NCI-H187 (cell line): ENCODE results near the gene TXLNB.

Experiments used
- DNase-seq, 2 experiments: peaks; one replicate each; lab custom pipeline; 2025; lab: John Stamatoyannopoulos, UW

The TXLNB gene

DNA sequence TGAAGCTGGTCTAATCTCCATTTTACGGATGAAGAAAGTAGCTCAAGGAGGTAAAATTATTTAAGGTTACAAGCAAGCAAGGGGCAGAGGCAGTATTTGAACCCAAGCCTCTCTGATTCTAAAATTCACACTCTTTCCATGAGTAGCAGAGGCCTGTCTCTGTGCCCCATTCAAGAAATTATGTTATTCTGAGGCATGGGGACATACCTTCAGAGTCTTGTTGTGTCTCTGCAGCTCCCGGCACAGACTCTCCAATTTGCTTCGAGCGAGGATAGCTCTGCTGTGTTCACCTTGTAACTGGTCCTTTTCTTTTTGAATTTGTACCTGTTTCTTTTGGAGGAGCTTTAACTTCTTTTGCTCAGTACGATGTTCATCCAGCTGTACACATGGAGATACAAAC is 21.5 kb downstream of the TXLNB start:
- no peak for DNase-seq

DNA sequence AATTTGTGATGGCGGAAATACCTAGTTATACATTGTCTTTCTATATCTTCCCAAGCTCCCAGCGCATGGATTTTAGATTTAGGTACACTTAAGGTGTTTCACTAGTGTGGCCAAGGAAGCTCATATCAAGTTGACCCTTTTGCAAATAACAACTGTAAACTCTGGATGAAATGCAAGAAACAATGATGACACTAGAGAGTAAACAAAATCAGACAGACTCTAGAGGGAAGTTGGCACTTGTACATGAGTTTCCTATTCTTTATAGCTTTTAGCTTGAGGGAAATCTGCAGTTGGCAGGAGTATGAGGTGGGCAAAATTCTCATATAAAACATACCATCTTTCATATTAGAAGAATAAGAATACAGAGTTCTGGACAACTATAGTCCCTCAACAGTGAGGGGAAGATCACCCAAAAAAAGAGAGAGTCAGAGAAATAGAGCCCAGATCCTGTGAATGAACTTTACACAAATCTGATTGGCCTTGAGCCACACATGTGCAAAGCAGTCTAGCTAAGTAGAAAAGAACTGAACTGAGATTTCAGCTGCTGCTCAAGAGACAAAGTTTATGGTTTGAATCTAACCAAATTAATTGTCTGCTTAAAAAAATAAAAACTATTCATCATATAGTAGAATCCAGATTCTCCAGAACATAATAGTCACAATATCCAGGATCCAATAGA is 26.1 kb downstream of the TXLNB start:
- DNase-seq = no peak

DNA sequence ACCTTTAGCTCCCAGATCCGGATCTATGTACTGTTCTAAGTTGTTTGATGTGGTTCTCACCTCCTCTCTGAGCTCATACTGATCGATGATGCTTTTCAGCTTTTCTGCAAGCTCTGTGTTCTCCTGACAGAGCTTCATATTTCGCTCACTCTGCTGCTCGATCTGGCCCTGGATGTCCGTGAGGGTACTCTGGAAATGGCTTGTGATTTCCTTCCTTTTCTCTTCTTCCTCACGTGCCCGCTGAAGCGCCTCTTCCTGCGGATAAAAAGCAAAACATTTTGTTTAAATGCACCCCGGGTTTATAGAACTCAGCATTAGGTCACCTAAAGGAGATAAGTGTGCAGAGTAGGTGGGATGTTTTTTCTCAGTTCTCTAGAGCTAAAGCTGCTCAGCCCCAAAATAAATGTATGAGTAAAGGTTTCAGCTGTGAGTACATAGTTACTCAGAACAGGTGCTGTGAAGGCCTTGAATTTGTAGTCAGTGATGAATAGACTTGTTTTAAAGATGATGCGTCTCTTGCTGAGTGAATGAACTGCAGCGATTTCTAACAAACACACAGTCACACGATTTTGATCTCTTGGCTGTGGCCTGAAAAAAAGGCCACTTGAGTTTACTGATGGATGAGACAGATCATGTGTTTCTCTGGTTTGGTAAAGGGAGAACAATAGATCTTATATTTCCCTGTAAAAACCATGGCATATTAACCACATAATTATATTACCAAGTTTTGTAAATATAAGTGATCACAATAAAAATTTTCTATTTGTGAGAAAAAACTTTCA is 29.1 kb downstream of the TXLNB start:
- no peak for DNase-seq

DNA sequence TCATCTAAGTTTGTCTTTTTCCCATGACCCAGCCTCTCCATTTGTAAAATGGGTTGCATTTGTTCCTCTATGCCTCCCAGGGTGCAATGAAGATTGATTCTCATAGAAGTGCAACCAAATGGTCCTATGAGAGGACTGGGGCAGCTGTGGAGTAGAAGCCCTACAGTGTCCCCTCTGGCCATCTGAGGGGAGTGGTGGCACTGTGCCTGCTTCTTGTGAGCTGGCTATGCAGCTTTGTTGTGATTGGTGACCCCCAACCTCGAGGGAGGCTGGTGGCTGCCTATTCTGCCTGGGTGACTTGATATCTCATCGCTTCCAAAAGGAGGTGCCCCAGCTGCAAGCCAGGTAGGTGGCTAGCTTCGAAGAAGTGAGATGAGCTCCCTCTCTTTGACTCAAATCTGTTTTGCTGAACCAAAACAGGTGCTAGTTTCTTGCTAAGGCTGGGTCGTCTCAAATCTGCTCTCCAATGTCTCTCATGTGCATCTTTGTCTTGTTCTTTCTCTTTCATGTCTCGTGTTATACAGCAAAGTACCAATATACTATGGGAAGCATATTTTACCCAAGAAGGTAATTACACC is 33.9 kb downstream of the TXLNB start:
- no peak for DNase-seq

DNA sequence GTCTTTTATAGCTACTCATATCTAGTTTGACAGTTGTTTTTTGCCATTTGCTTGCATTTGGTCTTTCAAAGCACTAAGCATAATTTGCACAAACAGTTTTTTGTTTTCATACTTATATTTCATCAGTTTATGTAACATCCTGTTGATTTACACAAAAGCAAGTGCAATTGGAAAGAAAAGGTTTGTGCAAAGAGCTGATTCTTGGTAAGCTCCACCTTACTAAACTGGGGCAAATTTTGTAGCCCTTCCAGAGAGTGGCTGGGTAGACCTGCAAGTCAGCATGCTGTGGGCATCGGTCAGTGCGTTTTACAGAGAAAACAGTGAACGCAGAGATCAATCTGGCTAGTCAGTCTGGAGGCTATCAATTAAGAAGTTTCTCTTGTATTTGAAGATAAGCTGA is 34.5 kb downstream of the TXLNB start:
- no peak for DNase-seq

DNA sequence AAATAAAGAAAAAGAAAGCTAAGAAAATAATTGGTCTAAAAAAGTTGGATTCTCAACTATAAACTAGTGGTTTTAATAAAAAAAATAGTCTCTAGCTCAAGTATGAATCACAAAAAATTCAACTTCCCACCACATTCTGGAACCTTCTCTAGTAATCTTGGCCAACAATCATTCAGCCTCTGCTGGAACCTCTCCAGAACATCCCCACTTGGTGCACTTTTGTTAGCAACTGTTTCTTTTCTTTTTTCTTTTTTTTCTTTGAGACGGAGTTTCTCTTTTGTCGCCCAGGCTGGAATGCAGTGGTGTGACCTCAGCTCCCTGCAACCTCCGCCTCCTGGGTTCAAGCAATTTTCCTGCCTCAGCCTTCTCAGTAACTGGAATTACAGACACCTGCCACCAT is 35.7 kb downstream of the TXLNB start:
- DNase-seq = no peak

DNA sequence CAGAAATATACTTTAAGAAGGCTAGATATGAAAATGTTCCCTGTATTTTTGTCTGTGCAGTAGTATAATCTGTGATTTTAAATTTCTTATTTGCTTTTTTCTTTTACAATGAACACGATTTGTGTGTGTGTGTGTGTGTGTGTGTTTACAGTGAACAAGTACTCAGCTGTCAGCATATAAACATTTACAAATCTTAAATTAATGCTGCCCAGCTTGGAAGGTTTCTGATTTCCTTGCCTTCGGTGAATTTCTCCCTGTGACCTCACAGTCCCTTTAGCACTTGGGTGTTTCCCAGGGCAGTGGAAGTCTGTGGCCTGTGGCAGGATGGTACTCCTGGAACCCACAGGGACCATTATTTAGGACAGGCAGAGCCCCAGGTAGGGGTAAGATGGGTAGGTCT is 37.6 kb downstream of the TXLNB start:
- no peak for DNase-seq

DNA sequence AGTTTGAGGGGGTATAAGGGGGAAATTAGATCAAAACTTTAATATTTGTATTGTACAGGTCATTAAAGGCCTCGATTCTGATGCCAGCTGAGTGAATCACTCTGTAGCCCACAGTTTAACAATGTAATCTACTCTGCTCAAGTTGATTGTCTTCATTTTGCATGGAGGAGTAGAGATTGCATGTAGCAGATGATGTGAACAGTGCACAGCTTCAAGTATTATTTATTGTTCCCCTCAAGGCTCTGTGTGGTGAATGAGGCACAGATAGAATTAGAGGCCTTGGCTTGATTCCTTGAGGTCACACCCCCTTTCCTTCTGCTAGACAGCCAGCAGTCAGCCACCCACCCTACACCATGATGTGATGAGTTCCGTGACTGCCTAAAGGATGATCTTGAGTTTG is 38.1 kb downstream of the TXLNB start:
- DNase-seq = no peak

DNA sequence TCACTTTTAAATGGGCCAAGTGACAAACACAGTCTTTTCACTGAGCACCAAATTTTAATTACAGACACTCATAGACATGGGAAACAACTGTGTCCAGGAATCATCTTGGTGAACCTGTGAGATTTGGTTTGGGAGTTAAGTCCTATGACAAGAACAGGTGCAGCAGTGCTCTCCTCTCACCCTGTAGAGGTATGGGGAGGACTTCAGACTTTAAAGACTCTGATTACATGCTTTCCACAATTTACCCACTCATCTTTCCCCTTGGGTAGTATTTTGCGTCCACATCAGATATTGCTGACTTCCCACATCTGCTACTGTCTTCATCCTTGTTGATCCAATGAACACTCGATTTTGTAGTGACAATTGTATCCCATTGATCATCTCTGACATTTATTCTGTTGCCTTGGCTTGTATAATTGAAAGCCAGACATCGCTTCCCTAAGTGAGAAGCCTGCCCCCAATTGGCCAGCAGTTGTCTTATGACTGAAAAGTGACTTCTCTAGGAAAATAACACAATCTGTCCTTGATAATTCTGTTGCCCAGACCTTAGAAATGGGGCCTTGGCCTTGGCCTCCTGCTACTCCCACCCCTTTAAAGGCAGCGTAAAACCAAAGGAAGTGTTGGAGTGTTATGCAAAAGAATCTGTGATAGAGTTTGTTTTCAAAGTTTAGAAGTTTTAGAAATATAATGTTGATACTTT is 40.0 kb downstream of the TXLNB start:
- DNase-seq = no peak

DNA sequence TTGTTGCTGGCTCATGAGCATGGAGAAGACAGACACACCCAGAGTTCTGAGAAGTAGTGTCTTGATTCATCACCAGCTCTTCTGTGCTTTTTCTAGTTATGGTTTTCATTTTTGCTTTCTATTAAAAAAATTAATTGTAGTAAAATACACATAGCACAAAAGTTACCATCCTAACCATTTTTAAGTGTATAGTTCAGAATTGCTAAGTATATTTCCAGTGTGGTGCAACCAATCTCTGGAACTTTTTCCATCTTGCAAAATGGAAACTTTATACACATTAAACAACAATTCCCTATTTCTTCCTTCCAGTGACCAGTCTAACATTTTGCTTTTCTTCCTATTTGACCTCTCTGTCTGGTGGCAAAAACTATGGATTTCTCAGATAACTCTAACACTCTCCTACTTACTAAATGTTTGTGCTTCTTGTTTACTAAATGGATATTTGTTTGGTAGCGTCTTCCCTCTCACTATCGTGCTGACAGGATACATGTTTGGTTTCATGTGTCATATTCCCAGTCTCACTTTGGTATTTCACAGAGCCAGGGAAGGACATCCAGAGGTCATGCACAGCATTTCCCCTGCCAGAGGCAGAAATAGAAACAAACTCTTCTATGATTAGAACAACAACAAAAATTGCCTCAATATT is 40.6 kb downstream of the TXLNB start:
- DNase-seq = no peak

DNA sequence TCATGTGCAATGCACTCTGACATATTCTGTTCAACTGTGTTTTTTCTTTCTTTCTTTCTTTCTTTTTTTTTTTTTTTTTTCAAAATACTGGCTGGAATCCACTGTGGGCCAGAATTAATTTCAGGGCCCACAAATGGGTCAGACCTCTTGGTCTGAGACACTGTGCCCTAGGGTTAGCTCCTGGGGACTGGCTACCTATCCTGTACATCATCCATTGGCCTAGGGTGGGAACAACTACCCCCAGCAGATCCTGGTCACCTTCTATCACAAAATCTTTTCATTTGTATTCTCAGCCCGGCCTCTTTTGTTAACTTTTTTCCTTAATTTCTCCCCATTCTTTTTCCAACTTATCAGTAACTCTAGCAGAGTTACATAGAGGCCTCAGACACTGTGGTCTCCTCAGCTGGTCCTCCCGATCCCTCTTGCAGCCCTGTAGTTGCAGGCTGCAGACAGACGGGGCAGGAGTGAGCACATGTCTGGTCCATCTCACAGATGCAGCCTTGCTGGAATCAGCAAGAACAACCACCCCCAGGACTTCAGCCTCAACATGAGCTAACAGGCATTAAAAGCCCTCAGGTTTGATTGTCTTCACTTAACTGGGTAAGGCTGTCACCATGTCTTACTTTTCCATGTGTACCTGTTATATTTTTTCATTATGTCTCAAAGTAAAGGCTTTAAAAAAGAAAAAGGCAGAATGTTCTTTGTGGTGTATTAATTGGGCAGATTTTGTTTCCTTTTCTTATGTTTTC is 41.3 kb downstream of the TXLNB start:
- no peak for DNase-seq

DNA sequence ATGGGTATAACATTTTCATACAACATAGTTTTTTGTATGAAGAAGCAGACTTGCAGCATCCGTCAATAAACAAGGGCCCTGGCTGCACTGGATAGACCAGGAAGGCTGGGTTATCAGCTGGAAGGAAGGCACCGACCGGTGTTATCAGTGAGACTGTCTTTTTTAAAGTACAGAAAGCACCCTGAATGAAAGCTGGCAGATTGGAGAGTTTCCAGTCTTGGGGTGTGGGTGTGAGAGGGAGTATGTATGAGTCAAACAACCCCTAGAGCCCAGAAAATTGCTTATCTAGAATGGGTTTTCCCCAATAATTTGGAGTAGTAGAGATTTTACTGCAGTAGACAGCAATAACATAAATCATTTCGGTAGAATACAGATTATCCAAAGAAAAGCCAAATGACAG is 42.4 kb downstream of the TXLNB start:
- no peak for DNase-seq

DNA sequence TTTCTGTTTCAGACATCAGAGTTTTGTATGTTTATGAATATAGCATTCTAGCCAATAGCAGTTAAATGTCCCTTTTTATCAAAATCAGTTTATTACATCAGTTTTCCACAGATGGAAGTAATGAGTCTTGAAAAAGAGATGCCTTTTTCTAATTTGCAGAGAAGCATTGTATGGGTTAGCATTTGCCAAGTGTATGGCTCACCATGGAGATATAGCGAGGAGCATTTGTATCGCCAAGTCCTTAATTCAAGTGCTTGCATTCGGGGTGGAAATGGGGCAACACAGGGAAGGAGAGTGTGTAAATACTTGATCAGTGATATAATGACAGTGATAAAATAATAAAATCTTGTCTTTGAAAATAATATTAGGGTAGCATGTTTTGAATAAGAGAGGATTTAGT is 42.9 kb downstream of the TXLNB start:
- DNase-seq = no peak

DNA sequence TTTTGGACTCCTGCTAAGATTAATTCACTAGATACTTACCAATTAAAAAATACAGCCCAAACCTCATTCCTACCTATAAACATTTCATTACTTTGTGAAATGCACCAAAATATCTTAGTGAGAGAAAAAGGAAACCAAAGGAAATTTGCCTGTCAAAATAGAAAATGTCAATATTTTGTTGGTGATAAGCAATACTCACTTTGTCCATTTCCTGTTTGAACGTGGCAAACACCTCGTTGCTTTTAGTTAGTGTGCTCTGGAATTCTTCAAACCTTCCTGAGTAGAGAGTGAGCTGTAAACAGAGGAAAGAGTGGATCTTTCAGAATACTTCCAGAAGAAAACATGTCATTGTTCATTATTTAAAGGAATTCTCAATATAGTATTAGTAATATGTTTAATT is 44.2 kb downstream of the TXLNB start:
- no peak for DNase-seq

DNA sequence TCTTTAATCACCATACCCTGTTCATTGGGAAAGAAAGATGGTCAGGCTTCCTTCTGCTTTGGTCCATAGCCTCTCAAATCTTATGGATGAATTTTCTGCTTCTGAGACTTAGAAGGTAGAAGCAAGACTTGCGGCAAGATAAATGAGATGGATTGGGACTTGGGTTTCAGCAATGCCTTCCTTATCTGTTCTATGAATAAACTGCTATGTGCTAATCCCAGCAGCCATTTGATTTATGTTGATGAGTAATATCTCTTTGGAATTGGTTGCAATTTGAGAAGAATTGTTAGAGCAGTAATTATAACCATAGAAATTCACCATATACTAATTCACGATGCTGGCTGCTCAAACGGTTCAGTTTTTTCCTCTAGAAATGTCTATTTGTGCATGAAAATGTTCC is 48.3 kb downstream of the TXLNB start:
- no peak for DNase-seq

DNA sequence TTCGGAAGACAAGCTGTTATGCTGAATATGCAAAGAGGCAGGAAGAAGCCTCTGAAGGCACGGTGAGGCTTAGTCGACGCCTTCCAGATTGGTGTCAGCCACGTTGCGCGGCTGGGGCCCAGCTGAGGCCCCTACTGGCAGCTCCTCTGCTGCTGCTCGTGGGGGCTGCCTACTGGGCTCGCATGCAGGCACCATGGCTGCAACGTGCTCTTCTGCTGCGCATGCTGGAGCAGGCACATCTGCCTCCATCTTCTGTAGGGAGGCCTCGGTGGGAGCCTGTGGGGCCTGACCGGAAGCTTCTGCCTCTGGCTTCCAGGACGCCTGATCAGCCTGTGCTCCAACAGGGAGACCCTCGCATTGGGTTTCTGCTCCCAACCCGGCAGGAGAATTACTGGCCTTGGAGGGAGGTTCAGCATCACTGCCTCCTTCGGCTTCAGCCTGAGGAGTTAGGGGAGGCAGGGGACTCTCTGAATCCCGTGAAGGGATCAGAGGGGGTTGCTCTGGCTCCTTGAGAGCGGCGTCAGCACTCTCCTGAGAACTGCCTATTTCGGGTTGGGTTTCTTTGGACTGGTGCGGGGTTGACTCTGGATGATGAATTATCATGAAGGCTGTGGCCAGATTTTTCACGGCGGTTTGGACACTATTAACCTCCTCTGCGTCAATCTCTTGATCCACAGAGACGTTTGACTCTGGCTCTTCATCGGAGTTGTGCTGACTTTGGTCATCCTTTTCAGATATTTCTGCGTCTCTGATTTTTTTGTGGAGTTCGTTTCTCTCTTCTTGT is 49.1 kb downstream of the TXLNB start:
- DNase-seq = no peak

DNA sequence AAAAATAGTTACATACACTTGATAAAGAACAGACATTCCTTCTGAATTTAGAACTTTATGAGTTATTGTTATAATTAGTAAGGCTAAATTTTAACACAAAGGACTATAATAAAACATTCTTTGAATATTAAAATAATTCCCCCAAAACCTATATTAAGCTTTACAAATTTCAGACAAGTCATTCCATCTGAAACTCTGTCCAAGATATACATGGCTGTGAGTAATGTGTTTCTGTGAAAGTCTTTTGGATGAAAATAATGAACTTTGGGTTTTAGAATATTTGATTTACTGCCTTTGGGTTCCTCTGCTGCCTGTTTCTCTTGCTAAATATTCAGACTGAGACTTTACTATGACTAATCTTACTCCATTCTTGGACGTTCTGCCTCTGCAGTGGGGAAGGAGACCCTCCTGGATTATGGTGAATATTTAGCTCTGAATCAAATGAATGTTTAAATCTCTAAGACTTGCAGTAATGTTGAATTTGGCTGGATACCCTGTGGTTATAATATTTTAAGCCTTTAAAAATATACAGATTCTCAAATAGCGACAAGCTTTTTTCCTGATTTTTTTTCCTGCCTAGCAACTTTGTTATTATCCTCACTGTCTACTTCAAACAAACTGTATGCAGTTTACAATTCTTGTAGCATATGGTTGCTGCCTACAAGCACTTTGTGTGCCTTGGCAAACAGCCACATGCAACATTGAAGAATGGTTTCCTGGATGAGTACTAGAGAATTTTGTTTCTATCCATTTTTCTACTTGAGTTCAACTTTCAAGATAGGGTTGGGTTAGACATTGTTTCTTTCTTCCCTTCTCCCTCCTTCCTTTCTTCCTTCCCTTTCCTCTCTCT is 51.4 kb downstream of the TXLNB start:
- no peak for DNase-seq

DNA sequence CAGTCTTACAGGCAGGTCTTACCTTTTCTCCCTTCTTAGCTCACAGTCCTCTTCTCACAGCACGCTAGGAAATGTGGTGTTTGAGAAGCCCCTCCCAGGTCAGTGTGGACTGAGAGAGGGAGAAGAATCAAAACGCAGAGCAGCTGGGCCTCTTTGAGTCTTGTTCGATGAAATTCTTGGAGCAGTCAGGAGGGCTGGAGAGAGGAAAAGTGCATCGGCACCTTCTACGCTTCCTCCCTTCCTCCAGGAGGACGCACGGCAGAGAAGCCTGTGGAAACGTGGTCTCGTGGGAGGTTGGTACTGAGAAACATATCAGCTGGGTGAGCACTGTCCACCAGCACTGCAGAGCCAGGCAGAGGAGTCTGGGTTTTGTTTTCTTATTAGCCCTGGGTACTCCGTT is 52.7 kb downstream of the TXLNB start:
- DNase-seq = no peak

DNA sequence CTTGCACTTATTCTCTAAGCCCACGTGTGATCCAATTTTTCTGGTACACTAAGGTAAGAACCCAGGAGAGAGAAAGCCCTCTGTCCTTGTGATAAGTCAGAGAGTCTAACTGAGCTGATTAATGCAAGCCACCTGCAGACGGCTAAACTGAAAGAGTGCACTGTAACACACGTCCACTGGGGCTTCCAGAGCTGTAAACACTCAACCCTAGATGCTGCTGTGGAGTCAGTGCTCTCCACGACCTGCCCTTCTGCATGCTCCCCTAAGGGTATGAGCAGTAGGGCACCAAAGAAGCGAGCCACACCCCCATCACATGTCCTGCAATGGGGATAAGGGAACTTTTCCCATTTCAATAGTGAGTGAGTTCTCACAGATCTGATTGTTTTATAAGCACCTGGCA is 55.7 kb downstream of the TXLNB start:
- no peak for DNase-seq

DNA sequence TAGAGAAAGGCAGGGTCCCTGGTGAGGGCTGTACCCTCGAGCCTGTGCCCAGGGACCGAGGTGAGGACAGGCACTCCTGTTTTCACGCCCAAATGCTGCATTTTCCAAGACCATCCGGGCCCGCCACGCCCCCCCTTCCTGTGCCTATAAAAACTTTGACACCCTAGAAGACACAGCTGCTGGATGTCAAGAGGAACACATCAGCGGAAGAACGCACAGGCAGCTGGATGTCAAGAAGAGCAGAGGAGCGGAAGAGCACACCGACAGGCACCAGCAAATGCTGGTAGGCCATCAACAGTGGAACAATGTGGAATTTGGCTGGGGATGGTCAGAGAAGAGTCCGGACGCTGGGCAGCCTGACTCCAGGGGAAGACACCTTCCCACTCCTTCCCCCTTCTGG is 56.1 kb downstream of the TXLNB start:
- DNase-seq = no peak
